NCI-H1930 (cell line): Measurements from ENCODE around the gene C16orf82.
"Not testable (repeated sequence)": the region's sequence is repeated elsewhere in the genome, so short reads cannot be mapped to it uniquely, and the experiment has no call there.

Experiments used
- DNase-seq, 2 experiments: peaks; one replicate each; lab custom pipeline; 2025; lab: John Stamatoyannopoulos, UW

Gene C16orf82

DNA sequence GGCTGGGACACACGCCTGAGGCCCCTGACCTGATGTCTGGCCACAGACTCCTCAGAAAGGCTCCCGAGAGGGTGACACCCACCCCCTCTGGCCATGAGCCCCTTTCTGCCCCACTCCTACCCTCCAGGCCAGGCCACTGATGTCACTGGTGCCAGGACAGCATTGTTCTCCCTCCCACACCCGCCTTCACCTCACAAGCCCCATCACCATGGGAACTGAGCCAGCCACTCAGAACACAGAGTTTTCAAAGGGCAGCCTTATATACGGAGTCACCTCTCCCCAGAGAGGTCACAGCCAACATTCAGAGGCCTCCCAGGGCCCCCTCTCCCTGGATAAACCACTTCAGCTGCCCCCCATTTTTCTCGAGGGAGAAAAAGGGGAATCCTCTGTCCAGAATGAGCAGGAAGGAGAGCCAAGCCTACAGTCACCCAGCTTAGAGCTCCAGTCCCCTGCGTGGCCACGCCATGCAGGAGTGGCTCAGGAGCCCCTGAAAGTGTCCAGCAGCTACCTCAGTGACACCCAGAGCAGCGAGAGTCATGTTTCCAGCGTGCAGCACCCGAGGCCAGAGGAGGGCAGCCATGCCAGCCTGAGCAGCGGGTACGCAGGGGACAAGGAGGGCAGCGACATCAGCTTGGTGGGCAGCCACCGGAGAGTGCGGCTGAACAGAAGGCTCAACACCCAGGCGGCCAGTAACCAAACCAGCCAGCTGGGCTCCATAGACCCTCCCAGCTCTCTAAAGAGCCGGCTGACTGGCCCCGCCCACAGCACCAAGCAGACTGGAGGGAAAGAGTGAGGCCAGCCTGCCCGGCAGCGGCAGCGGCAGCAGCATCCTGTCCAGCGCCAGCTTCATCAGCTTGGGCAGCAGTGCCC is at the start of gene C16orf82:
TSS of gene C16orf82 (plus strand) at position 260 of the 870 bp plus-strand sequence.
- no peak for DNase-seq

DNA sequence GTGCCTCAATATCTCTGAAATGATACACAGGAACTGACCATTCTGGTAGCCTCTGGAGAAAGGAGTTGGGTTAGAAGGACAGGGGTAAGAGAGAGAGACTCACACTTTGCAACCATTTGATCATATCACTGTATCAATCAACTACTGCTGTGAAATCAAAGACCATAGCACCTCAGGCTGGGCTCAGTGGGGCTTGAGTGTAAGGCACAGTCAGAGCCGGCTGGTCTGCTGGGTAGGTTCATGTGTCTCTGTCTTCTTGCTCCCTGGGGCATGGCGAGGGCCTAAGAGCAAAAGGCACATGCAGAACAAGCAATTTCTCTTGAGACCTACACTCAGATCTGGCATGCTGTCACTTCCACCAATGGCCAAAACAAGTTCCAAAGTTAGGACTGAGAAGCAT is 46.7 kb upstream of the C16orf82 start:
- DNase-seq, result no peak

DNA sequence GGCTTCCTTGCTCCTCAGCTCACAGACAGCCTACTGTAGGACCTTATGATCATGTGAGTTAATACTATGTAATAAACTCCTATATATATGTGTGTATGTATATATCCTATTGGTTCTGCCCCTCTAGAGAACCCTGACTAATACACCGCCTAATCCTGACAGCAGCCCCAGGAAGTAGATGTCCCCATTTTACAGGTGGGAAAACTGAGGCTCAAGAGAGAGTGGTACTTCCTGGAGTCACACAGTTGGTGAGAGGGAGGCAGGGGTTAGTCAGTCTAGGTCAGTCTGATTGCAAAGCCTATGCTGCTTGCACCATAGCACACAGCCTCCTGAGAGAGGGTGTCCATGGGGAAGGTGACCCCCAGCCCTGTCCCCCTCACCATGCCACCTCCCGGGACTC is 42.7 kb upstream of the C16orf82 start:
- no peak for DNase-seq

DNA sequence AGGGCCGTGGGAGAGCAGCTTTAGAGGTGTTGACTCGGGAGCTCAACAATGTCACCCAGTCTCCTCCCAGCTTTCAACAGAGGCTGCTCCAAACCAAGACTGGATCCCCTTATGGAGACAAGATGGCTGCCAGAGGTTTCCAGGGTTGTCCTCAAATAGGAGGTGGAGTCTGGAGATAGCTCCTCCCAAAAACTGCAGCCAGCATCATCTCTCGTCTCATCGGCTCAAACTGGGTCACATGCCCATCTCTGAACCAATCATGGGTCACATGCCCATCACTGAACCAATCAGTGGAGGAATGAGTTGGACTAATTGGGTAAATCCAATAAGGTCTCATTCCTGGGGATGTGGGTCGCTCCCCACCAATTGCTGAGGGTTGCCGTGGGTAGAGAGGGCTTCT is 41.1 kb upstream of the C16orf82 start:
- DNase-seq, result no peak

DNA sequence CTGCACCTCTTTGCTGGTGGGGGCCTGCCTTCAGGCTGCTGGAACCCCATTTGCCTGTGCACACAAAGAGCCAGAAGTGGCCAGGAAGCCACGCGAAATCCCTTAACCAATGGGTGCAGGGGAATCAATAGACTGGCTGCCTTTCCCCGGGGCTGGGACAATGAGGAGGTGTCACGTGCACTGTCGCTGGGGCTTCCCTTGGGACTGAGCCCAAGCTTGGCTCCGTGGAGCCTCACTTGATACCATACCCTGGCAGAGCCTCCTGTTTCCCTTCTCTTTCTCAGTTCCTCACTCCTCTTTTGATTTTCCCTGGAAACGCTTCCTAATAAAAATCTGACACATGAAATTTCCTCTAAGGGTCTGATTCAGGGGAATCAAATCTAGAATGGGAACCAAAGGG is 38.8 kb upstream of the C16orf82 start:
- DNase-seq, result no peak

DNA sequence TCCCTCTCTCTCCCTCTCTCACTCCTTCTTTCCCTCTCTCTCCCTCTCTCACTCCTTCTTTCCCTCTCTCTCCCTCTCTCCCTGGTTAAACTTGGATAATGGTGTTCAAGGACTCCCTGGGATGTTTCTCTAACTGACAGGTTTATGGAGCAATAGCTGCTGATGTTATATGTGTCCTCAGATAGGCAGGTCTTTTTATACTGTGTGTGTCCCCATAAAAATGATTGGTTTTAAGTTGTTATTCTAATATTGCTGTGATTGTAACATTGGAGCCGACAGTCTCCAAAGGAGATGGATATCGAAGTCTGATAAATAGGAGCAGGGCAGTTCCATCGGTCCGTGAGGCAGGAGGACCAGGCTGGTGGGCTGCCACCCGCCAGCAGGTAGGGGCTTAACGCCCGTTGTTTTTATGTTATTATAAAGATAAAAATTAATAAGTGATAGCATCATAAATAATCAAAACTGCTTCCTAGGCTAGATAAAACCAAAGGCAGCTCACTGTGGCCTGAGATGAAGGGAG is 38.1 kb upstream of the C16orf82 start:
- DNase-seq, result no peak

DNA sequence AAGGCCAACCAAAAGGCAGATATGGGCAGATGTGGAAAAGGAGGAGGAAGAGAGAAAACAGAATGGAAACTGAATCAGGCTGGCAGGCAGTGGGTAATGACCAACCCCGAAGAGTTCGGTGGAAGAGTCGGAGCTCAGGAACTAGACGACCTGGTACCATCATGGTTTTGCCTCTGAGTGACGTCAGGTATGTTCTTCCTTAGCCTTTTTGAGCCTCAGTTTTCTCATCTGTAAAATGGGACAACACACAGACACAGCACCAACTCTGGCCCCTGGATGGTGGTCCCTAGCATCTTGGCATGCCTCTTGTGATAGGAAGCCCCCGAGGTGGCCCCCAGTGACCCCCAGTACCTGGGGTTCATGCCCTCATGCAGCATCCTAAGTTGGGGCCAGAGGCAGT is 37.2 kb upstream of the C16orf82 start:
- no peak for DNase-seq

DNA sequence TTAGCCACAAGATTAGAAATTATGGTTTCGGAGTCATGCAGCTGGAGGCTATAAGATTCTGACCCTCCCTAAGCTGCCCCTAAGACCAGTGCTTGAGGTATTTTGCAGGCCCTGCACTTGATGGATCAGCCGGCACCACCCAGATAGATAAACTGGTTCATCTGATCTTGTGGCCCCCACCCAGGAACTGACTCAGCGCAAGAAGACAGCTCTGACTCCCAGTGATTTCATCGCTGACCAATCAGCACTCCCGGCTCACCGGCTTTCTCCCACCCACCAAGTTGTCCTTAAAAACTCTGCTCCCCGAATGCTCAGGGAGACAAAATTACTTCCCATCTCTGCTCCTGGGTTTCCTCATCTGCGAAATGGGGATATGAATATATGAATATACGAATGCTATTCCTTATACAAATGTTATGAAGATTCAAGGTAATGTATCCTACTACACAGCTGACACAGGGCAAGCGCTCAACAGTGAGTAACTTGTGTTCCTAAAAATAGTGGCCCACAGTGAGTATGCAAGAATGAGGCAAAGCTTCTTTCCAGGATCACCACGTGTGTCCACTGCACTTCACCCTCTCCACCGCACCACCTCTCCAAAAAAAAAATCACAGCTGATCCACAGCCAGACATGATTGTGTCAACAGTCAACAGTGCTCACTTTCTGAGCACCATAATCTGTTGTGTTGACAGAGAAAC is 33.3 kb upstream of the C16orf82 start:
- DNase-seq, result no peak

DNA sequence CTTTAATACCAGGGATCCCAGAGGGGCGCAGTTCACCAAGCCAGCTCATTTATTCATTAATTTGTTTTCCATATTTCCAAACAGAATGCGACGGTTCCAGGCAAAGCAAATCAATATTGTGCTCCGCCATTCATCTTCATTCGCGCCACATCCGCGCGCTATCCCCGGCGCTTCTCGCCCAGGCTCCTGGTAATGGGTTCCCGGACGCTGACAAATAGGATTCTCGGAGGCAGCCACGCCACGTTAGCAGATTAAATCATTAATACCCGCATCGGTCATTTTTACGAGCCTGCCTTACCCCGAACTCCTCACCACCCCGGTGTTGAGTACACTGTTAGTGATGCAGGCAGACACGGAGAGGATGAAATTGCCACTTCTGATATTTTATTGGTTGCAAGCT is 26.0 kb upstream of the C16orf82 start:
- DNase-seq, result no peak

DNA sequence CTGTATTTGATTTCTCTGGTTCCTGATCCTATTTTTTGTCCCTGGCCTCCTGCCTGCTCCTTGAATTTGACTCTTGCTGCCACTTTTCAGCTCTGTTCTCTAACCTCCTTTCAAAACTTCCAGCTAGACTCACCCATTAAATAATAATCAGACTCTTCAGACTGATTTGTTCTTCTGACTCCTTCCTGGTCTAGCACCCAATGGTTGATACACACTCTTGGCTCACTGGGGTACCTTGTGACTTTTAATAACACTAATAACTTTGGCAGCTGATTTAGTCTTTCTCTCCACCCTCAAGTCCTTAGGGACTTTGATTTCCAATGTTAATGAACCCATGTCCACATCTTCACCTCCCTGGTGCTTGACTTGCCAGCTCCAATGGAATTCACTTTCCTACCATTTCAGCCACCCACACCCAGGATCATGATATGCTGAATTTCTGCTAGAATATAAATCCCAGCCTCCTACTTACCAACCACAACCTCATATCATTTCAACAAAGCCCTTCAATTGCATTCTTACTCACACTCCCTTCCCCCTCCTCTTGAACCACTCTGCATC is 19.7 kb upstream of the C16orf82 start:
- DNase-seq, result no peak

DNA sequence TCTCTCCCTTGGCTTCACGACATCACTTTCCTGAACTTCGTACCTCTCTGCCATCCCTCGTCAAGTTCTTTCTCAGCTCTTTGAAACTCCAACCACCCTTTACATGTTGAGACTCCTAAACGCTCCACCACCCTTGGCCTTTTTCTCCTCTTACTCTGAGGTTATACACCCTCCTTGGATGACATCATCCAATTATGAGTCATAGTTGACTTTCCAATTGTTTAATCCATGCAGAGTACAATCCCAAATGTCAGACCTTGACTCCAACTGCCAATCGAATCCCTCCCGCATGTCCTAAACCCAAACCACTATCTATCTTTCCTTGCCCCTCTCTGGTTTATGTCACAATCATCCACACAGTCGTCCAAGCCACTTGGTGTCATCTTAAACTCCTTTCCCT is 18.4 kb upstream of the C16orf82 start:
- DNase-seq, result no peak

DNA sequence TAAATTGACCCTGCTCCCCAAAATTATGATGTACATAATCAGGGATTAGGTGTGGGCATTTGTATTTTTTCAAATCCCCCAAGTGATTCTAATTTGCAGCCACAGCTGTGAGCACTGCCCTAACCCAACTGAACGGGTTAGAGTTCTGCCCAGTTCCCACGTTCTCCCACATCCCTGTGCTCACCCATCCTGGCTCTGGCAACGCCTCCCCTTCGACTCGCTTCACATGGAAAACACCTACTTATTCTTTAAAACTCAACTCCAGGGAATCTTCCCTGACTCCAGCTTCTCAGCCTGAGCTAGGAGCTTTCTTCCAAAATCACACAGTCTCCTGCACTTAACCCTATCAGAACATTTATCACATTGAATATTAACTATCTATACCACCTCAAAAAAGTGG is 17.6 kb upstream of the C16orf82 start:
- DNase-seq, result no peak

DNA sequence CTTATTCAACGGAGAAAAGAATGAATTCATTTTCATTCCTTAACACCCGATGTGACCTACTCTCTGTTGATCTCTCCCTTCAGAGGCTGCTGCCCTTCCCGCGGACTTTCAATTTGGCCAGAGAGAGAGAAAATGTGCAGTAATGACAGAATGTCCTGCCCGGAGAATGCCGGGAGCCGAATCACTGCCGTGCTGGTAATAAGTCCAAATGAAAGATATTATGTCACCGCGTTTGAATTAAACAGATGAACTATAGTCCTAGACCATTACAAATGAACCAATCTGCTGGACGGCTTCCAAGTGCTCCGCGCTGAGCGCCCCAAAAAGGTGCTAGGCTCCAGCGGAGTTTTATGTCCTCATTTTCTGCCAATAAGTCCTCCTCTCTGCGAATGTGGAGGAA is 14.7 kb upstream of the C16orf82 start:
- DNase-seq, result no peak

DNA sequence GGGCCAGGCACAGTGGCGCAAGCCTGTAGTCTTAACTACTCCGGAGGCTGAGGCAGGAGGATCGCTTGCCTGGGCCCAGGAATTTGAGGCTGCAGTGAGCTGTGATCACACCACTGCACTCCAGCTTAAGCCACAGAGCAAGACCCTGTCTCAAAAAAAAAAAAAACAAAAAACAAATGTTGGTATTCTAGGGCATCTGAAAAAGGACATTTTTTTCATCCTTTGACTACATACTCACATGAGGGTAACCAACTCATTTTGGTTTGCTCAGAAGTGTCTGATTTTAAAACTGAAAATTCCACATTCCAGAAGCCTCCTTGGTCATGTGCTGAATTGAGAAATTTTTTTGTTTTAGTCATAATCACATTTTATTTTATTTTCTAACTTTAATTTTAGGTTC is 12.7 kb upstream of the C16orf82 start:
- no peak for DNase-seq

DNA sequence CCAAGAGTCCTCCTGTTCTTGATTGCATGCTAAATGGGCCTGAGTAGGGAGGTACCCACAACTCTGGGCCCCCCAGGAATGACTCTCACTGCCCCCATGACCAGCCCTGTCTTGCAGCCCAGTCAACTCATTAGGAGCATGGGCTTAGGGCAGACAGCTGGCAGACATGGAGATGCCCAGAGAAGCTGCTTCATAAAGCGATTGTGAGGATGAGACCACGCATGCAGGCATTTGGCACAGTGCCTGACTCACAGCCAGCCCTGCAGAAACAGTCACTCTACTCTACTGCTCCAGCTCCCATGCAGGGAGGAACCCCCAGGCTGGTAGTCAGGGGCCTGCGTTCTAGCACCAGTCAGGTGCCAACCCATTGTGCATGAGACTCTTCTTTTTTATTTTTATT is 8.4 kb upstream of the C16orf82 start:
- no peak for DNase-seq

DNA sequence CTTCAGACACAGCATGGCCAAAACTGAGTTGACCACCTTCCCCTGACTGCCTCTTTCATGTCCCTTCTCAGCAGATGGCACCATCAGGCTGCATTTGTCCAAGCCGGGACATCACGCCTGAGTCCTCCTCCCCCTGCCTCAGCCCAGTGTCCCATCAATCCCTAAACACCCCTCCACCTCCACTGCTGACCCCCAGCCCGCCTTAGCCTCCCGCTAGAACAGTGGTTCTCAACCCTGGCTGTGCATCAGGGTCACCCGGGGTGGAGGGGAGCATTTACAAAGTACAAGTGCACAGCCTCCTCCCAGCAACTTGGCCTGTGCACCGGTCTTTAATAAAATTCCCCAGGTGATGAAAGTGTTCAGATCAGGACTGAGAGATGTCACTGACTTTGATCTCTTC is 4.0 kb downstream of the C16orf82 start:
- DNase-seq, result no peak

DNA sequence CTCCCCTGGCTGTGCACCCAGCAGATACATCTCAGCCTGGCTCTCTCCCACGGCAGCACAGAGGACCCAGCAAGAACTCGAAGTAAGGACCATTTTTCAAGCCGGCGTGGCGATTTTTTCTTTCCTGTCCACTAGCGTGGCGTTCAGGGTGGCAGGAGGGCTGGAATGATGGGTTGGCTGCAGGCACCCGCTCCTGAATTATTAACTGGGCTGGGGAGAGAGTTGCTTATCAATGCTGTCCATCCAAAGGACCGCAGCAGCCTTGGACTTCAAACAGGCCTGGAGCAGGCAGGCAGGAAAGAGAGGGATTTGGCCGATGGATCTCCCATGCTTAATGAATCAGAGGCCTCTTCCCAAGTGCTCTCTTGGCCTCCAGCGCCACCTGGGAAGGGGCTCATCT is 7.0 kb downstream of the C16orf82 start:
- no peak for DNase-seq

DNA sequence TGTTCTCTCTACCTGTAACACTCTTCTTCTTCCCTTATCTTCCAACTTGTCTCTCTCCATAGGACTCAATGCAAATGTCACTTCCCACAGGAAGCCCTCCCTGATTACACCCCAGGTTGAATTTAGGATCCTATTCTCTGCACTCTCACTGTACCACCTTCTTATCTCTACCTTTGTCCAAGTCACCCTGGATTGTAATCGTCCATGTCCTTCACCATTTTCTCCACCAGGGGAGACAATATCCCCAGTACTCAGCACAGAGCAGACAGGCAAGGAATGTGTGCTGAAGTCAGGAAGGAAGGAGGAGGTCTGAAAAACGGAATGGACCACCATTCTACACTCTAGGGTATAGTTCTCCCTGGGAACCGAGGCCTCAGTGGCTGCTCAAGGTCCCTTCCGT is 14.2 kb downstream of the C16orf82 start:
- DNase-seq, result no peak

DNA sequence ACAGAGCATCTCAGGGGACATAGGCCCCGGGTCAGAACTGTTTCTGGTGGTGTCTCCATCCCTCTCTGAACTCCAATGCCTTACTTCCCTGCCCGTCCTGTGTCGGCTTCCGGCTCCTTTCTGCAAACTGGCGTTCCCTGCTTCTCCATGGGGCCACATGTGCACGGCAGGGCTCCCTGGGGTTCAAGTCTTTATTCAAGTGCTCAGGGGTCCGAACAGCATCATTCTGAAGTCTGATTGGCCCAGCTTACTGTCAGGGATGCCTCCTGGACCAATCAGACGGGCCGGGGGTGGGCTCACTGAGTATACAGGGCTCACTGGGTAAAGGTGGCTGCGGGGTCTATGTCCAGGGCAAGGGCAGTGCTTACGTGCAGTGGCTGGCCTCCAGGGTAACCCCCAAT is 17.1 kb downstream of the C16orf82 start:
- no peak for DNase-seq

DNA sequence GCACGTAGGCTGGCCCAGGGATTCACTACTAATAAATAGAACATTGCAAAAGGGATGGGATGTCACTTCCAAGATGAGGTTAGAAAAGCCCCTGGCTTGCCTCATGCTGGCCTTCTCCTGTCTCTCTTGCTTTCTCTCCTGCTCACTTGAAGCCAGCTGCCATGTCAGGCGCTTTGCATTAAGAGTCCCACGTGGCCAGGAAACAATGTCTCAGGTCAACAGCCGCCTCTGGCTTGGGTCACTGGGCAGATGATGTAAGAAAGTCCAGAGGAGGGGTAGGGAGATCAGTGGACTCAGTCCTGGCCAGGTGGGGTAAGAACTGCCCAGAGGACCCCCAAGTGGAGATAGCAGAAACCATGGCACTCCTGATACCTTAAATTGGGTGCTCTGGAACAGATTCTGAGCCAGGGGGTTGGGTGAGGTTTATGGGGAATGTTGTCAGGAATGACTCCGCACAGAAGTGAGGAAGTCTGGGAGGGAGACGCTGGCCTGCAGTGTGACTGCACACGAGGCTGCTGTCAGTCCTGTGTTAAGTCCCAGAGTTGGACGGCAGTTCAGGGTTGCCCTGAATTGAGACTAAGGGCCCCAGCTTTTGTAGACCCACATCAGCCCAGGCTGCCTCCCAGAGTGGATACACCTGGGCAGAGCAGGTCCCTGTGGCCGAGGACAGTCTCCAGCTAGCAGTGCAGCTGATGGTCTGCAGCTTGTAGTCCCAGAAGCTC is 17.7 kb downstream of the C16orf82 start:
- DNase-seq, result no peak

DNA sequence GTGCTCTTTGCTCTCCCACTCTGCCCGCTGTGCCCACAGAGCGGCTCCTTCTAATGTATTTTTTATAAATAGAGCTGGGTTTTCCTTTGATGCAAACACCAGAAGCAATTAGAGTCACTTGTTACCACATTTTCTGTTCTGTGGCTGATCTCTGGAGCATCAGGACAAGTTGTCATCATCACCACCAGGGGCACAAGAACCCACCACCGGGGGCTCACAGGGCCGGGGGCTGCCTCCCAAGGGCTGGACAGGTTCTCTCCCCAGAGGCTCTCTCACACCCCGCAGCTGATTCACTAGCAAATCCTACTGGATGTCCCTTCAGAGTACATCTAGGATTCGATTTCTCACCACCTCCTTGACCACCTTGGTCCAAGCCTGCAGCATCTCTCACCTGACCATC is 18.5 kb downstream of the C16orf82 start:
- no peak for DNase-seq

DNA sequence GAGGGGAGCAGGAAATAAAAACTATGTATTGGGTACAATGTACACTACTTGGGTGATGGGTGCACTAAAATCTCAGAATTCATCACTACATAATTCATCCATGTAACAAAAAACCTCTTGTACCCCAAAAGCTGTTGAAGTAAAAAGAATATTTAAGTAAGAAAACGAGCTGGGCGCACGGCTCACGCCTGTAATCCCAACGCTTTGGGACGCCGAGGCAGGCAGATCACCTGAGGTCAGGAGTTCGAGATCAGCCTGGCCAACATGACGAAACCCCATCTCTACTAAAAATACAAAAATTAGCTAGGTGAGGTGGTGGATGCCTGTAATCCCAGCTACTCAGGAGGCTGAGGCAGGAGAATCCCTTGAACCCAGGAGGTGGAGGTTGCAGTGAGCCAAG is 19.3 kb downstream of the C16orf82 start:
- not testable (repeated sequence) for DNase-seq
